Breast epithelium (tissue), 3 donors: Measurements from ENCODE around the gene MYO3B.

ENCODE experiments used
- CTCF ChIP-seq, 3 donors: fragments of 450-650 bp; IDR thresholded peaks; one replicate each; pipeline ENCODE4 v1.5.1; 2016 to 2017; ENCODE audit warnings: antibody characterized with exemption in 3 of 3, mild to moderate bottlenecking in 3 of 3, moderate library complexity in 3 of 3
- POLR2A ChIP-seq: fragments of 450-650 bp; IDR thresholded peaks from one replicate; pipeline ENCODE4 v1.6.1; 2016; ENCODE audit warnings: antibody characterized with exemption, mild to moderate bottlenecking, moderate library complexity

DNA sequence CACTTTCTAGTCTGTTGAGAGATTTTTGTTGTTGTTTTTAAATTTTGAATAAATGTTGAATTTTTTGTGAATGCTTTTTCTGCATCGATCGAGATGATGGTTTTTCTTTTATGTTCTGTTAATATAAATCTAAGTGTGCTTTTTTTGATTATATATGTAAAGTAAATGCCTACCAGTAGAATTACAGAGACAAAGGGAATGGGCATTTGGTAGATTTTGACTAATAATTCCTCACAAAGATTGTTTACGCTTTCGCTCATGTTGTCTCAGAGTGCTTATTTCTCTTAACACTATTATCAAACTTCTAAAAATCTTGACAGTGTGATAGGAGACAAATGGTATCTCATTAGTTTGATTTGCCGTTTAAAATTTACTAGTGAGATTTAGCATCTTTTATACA is 3.7 kb downstream of the MYO3B start:
- TF ChIP-seq CTCF (IDR thresholded peaks at IDR 0.05) (no peak), POLR2A (no peak)
